CD1c-positive myeloid dendritic cell (primary cell): ENCODE measurements around the gene PRM2.

Source experiments
- DNase-seq: peaks from one replicate; pipeline ENCODE4 v3.0.0-alpha.2; 2016; ENCODE audit errors: extremely low spot score

The PRM2 gene

GRCh38 chr16:11276143-11276895 is at the start of gene PRM2:
Gene PRM2 (minus strand): TSS chr16:11276480. CDS start chr16:11276370, 110 bp downstream.
- no peak for DNase-seq

- peak; percentile 76 for DNase-seq
Observed at GRCh38 chr16:11325404-11326083, 49.3 kb upstream of the PRM2 start.

GRCh38 chr16:11323551-11324336 is 47.5 kb upstream of the PRM2 start:
- no peak for DNase-seq

- no peak for DNase-seq
Observed at GRCh38 chr16:11322823-11323222, 46.5 kb upstream of the PRM2 start.

GRCh38 chr16:11321662-11322061 is 45.4 kb upstream of the PRM2 start:
- DNase-seq = no peak

- no peak for DNase-seq
Observed at GRCh38 chr16:11320170-11320569, 43.9 kb upstream of the PRM2 start.

GRCh38 chr16:11319529-11320146 is 43.4 kb upstream of the PRM2 start:
- DNase-seq = no peak

- DNase-seq = no peak
Observed at GRCh38 chr16:11318817-11319216, 42.5 kb upstream of the PRM2 start.

- DNase-seq = no peak
Observed at GRCh38 chr16:11316331-11317015, 40.2 kb upstream of the PRM2 start.

- DNase-seq = no peak
Observed at GRCh38 chr16:11315510-11315909, 39.2 kb upstream of the PRM2 start.

- no peak for DNase-seq
Observed at GRCh38 chr16:11314309-11314894, 38.1 kb upstream of the PRM2 start.

- no peak for DNase-seq
Observed at GRCh38 chr16:11313493-11314308, 37.4 kb upstream of the PRM2 start.

- DNase-seq = peak; percentile 27
Observed at GRCh38 chr16:11312718-11313492, 36.6 kb upstream of the PRM2 start.

- DNase-seq = peak; percentile 81
Observed at GRCh38 chr16:11310997-11311561, 34.8 kb upstream of the PRM2 start.

- DNase-seq = no peak
Observed at GRCh38 chr16:11310634-11310977, 34.3 kb upstream of the PRM2 start.

- DNase-seq = peak; percentile 18
Observed at GRCh38 chr16:11309895-11310633, 33.8 kb upstream of the PRM2 start.

GRCh38 chr16:11308493-11309283 is 32.4 kb upstream of the PRM2 start:
- no peak for DNase-seq
